ENCODE data around the gene PLCD1. TPM values are rescaled to one million over a fixed set of nuclear protein-coding genes. Genes with fewer than 3 reads are reported as not detected.
"Not testable (repeated sequence)": the region's sequence is repeated elsewhere in the genome, so short reads cannot be mapped to it uniquely, and the experiment has no call there.

PLCD1 gene
- total RNA-seq, 1 experiment from 2014 or later = 17.4 TPM

GRCh38 chr3:38038447-38038911 lies 9.0 kb upstream of the PLCD1 start:
- no peak for DNase-seq (ENCODE audit: low read depth)

GRCh38 chr3:38036906-38037305 lies 7.5 kb upstream of the PLCD1 start:
- no peak for DNase-seq (ENCODE audit: low read depth)

GRCh38 chr3:38036286-38036685 lies 6.8 kb upstream of the PLCD1 start:
- no peak for DNase-seq (ENCODE audit: low read depth)

GRCh38 chr3:38034335-38034734 lies 4.9 kb upstream of the PLCD1 start:
- not testable (repeated sequence) for DNase-seq (ENCODE audit: low read depth)

- DNase-seq (ENCODE audit: low read depth) = not testable (repeated sequence)
Observed at GRCh38 chr3:38033586-38033985, 4.1 kb upstream of the PLCD1 start.

- no peak for DNase-seq (ENCODE audit: low read depth)
Observed at GRCh38 chr3:38032328-38032865, 3.0 kb upstream of the PLCD1 start.

- DNase-seq (ENCODE audit: low read depth) = peak; percentile 82
Observed at GRCh38 chr3:38031022-38031994, 1.9 kb upstream of the PLCD1 start.

- DNase-seq (ENCODE audit: low read depth) = no peak
Observed at GRCh38 chr3:38030126-38031021, 932 bp upstream of the PLCD1 start.

GRCh38 chr3:38028621-38029361 lies 651 bp downstream of the PLCD1 start:
- no peak for DNase-seq (ENCODE audit: low read depth)

GRCh38 chr3:38027466-38028465 lies 1.7 kb downstream of the PLCD1 start:
- no peak for DNase-seq (ENCODE audit: low read depth)

- no peak for DNase-seq (ENCODE audit: low read depth)
Observed at GRCh38 chr3:38026856-38027255, 2.6 kb downstream of the PLCD1 start.

- no peak for DNase-seq (ENCODE audit: low read depth)
Observed at GRCh38 chr3:38022896-38023709, 6.3 kb downstream of the PLCD1 start.

GRCh38 chr3:38022301-38022700 lies 7.1 kb downstream of the PLCD1 start:
- no peak for DNase-seq (ENCODE audit: low read depth)

GRCh38 chr3:38021196-38021595 lies 8.2 kb downstream of the PLCD1 start:
- no peak for DNase-seq (ENCODE audit: low read depth)

GRCh38 chr3:38020342-38020726 lies 9.1 kb downstream of the PLCD1 start:
- DNase-seq (ENCODE audit: low read depth) = no peak

- no peak for DNase-seq (ENCODE audit: low read depth)
Observed at GRCh38 chr3:38019658-38020341, 9.6 kb downstream of the PLCD1 start.

- DNase-seq (ENCODE audit: low read depth) = no peak
Observed at GRCh38 chr3:38018296-38019266, 10.9 kb downstream of the PLCD1 start.

Measured in LHCN-M2 (cell line).